Measurements from ENCODE around the gene OR13C8.

OR13C8 gene

DNA sequence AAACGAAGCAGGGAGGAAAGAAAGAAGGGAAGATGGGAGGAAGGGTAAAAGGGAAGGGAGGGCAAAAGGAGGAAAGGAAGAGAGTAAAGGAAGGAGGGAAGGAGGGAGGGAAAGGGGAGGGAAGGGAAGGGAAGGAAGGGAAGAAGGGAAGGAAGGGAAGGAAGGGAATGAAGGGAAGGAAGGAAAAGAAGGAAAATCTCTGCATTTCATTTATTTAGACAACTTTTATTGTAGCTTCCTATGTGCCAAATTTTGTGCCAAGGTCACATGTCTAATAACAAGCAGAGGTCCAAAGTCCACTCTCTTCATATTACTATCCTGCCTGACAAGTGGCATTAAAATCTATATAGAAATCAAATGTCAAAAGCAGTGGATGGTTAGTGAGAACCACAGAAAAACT is 29.7 kb upstream of the OR13C8 start:
- Histone ChIP-seq H3K27ac (ENCODE audit: low read length) (no peak overlapping the region), H3K36me3 (ENCODE audit: insufficient read depth, low read length) (no peaks in the 10 kb centered on the region), H2AFZ (ENCODE audit: low read depth, low read length) (no peak overlapping the region), H4K20me1 (ENCODE audit: insufficient read depth, low read length) (no peaks in the 10 kb centered on the region), H3K9ac (ENCODE audit: low read depth, low read length) (no peak overlapping the region), H3K4me1 (ENCODE audit: insufficient read depth, low read length) (no peaks in the 10 kb centered on the region), H3K9me3 (ENCODE audit: insufficient read depth, low read length, severe bottlenecking) (no peaks in the 10 kb centered on the region), H3K27me3 (ENCODE audit: insufficient read depth, low read length, poor library complexity) (no peaks in the 10 kb centered on the region), H3K79me2 (ENCODE audit: insufficient read depth, low read length) (no peaks in the 10 kb centered on the region), H3K4me3 (ENCODE audit: low read depth in 1 of 2, low read length in 2 of 2) (no peak overlapping the region), H3K4me2 (ENCODE audit: insufficient read depth, low read length) (no peak overlapping the region)
- TF ChIP-seq, protein P1, sequence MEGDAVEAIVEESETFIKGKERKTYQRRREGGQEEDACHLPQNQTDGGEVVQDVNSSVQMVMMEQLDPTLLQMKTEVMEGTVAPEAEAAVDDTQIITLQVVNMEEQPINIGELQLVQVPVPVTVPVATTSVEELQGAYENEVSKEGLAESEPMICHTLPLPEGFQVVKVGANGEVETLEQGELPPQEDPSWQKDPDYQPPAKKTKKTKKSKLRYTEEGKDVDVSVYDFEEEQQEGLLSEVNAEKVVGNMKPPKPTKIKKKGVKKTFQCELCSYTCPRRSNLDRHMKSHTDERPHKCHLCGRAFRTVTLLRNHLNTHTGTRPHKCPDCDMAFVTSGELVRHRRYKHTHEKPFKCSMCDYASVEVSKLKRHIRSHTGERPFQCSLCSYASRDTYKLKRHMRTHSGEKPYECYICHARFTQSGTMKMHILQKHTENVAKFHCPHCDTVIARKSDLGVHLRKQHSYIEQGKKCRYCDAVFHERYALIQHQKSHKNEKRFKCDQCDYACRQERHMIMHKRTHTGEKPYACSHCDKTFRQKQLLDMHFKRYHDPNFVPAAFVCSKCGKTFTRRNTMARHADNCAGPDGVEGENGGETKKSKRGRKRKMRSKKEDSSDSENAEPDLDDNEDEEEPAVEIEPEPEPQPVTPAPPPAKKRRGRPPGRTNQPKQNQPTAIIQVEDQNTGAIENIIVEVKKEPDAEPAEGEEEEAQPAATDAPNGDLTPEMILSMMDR (IDR thresholded peaks at IDR 0.05; ENCODE audit: borderline replicate concordance, extremely low read depth, low read length, poor library complexity, severe bottlenecking) = no peak
- TF ChIP-seq EZH2 (IDR thresholded peaks at IDR 0.05; ENCODE audit: borderline replicate concordance, low read depth, low read length, severe bottlenecking) = no peak
- ATAC-seq (ENCODE audit: insufficient read depth, low read depth) (no peak), DNase-seq (no peak)

DNA sequence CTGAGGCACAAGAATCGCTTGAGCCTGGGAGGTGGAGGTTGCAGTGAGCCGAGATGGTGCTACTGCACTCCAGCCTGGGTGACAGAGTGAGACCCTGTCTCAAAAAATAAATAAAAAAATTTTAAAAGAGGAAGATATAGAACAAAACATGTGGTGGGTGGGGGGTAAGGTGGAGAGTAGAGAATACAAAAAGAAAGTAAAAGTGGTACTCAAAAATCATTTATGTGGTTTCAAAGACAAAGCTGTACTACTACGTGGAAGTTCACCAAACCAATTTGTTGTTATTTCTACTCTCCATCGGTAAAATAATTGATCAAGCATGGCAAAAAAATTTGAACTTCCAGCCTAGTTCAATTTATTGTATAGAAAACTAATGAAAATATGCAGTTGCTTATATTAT is 24.3 kb upstream of the OR13C8 start:
- H3K79me2 ChIP-seq (ENCODE audit: insufficient read depth, low read length) = no peaks in the 10 kb centered on the region
- no peak overlapping the region for H3K4me2 ChIP-seq (ENCODE audit: insufficient read depth, low read length)
- H3K9ac ChIP-seq (ENCODE audit: low read depth, low read length) = no peak overlapping the region
- no peaks in the 10 kb centered on the region for H4K20me1 ChIP-seq (ENCODE audit: insufficient read depth, low read length)
- no peak overlapping the region for H2AFZ ChIP-seq (ENCODE audit: low read depth, low read length)
- H3K9me3 ChIP-seq (ENCODE audit: insufficient read depth, low read length, severe bottlenecking) = no peaks in the 10 kb centered on the region
- no peaks in the 10 kb centered on the region for H3K36me3 ChIP-seq (ENCODE audit: insufficient read depth, low read length)
- no peak overlapping the region for H3K4me3 ChIP-seq (ENCODE audit: low read depth in 1 of 2, low read length in 2 of 2)
- no peak overlapping the region for H3K27ac ChIP-seq (ENCODE audit: low read length)
- no peaks in the 10 kb centered on the region for H3K4me1 ChIP-seq (ENCODE audit: insufficient read depth, low read length)
- no peak for DNase-seq
- no peaks in the 10 kb centered on the region for H3K27me3 ChIP-seq (ENCODE audit: insufficient read depth, low read length, poor library complexity)
- no peak for ATAC-seq (ENCODE audit: insufficient read depth, low read depth)
- TF ChIP-seq EZH2 (IDR thresholded peaks at IDR 0.05; ENCODE audit: borderline replicate concordance, low read depth, low read length, severe bottlenecking) = no peak
- TF ChIP-seq, protein P1 (IDR thresholded peaks at IDR 0.05; ENCODE audit: borderline replicate concordance, extremely low read depth, low read length, poor library complexity, severe bottlenecking) = no peak

DNA sequence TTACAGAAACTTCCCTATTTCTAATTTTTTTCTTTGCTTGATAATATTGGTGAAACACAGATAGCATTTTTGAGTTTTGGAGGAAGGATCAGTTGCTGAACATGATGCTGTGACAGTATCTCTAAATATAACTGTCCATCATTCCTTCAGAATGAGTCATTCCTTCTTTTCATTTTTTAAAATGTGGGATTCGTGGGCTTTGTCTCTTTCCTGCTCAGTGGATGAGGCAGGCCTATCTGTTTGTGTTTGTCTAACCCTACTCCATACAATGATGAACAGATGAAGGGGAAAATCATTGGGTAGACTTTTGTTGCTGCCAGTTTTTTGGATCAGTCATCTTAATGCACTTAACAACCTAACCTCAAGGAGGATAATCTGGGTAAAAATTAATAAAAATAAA is 15.7 kb upstream of the OR13C8 start:
- H3K4me1 ChIP-seq (ENCODE audit: insufficient read depth, low read length) = no peaks in the 10 kb centered on the region
- H3K4me2 ChIP-seq (ENCODE audit: insufficient read depth, low read length) = no peak overlapping the region
- no peak overlapping the region for H3K27ac ChIP-seq (ENCODE audit: low read length)
- DNase-seq (no peak), ATAC-seq (ENCODE audit: insufficient read depth, low read depth) (no peak)
- no peaks in the 10 kb centered on the region for H3K79me2 ChIP-seq (ENCODE audit: insufficient read depth, low read length)
- no peaks in the 10 kb centered on the region for H3K36me3 ChIP-seq (ENCODE audit: insufficient read depth, low read length)
- no peaks in the 10 kb centered on the region for H3K27me3 ChIP-seq (ENCODE audit: insufficient read depth, low read length, poor library complexity)
- H3K9me3 ChIP-seq (ENCODE audit: insufficient read depth, low read length, severe bottlenecking) = no peaks in the 10 kb centered on the region
- H3K9ac ChIP-seq (ENCODE audit: low read depth, low read length) = no peak overlapping the region
- no peak overlapping the region for H3K4me3 ChIP-seq (ENCODE audit: low read depth in 1 of 2, low read length in 2 of 2)
- H2AFZ ChIP-seq (ENCODE audit: low read depth, low read length) = no peak overlapping the region
- TF ChIP-seq, protein P1 (IDR thresholded peaks at IDR 0.05; ENCODE audit: borderline replicate concordance, extremely low read depth, low read length, poor library complexity, severe bottlenecking) = no peak
- no peak for TF ChIP-seq EZH2 (IDR thresholded peaks at IDR 0.05; ENCODE audit: borderline replicate concordance, low read depth, low read length, severe bottlenecking)
- no peaks in the 10 kb centered on the region for H4K20me1 ChIP-seq (ENCODE audit: insufficient read depth, low read length)

DNA sequence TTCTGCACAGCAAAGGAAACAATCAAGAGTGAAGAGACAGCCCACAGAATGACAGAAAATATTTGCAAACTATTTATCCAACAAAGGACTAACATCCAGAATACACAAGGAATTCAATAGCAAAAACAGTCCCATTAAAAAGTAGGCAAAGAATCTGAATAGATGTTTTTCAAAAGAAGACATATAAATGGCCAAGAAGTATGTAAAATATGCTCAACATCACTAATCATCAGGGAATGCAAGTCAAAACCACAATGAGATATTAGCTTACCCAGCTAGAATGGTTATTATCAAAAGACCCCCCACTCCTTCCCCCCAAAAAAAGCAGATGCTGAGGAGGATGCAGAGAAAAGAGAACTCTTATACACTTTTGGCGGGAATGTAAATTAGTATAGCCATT is 13.4 kb upstream of the OR13C8 start:
- Histone ChIP-seq H3K9ac (ENCODE audit: low read depth, low read length) (no peak overlapping the region), H2AFZ (ENCODE audit: low read depth, low read length) (no peak overlapping the region), H3K27ac (ENCODE audit: low read length) (no peak overlapping the region), H3K4me2 (ENCODE audit: insufficient read depth, low read length) (no peak overlapping the region), H4K20me1 (ENCODE audit: insufficient read depth, low read length) (no peaks in the 10 kb centered on the region), H3K4me1 (ENCODE audit: insufficient read depth, low read length) (no peaks in the 10 kb centered on the region), H3K9me3 (ENCODE audit: insufficient read depth, low read length, severe bottlenecking) (no peaks in the 10 kb centered on the region), H3K27me3 (ENCODE audit: insufficient read depth, low read length, poor library complexity) (no peaks in the 10 kb centered on the region), H3K79me2 (ENCODE audit: insufficient read depth, low read length) (no peaks in the 10 kb centered on the region), H3K36me3 (ENCODE audit: insufficient read depth, low read length) (no peaks in the 10 kb centered on the region), H3K4me3 (ENCODE audit: low read depth in 1 of 2, low read length in 2 of 2) (no peak overlapping the region)
- no peak for DNase-seq
- TF ChIP-seq EZH2 (IDR thresholded peaks at IDR 0.05; ENCODE audit: borderline replicate concordance, low read depth, low read length, severe bottlenecking) = no peak
- TF ChIP-seq, protein P1 (IDR thresholded peaks at IDR 0.05; ENCODE audit: borderline replicate concordance, extremely low read depth, low read length, poor library complexity, severe bottlenecking) = no peak
- no peak for ATAC-seq (ENCODE audit: insufficient read depth, low read depth)
